ENCODE measurements around the gene ABL1.

- no peak for TF ChIP-seq CTCF (IDR thresholded peaks at IDR 0.05; ENCODE audit: low read length)
- TF ChIP-seq EZH2 (optimal IDR thresholded peaks at IDR 0.05; ENCODE audit: low read depth, low read length): no peak
- TF ChIP-seq EZH2phosphoT487 (IDR thresholded peaks at IDR 0.05; ENCODE audit: low read length): no peak
Observed at GRCh38 chr9:130912932-130913598, 78.0 kb downstream of the ABL1 start.
